ENCODE data around the gene DRAP1. TPM values are rescaled to one million over a fixed set of nuclear protein-coding genes. Genes with fewer than 3 reads are reported as not detected.

DRAP1 gene, protein sequence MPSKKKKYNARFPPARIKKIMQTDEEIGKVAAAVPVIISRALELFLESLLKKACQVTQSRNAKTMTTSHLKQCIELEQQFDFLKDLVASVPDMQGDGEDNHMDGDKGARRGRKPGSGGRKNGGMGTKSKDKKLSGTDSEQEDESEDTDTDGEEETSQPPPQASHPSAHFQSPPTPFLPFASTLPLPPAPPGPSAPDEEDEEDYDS
- 313 and 580 TPM in 2 replicates for total RNA-seq

DNA sequence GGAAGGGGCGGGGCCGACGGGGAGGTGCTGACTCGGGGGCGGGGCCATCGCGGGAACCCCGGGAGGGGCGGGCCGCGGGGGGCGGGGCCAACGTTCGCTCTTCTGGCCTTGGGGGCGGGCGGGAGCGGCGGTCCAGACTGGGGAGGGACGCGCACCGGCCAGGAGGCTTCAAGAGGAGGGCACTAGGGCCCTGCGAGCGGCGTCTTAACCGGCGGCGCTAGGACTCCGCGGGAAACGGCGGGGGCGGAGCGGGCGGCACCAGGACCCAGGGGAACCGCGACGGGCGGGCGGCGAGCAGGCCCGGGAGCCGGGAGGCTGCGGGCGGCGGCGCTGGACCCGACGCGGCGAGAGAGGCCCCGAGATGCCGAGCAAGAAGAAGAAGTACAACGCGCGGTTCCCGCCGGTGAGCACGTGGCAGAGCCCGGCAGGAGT, at the start of gene DRAP1:
Gene DRAP1 (plus strand): TSS at position 286 of the 432 bp plus-strand sequence. CDS start 76 bp downstream, at position 362.

DNA sequence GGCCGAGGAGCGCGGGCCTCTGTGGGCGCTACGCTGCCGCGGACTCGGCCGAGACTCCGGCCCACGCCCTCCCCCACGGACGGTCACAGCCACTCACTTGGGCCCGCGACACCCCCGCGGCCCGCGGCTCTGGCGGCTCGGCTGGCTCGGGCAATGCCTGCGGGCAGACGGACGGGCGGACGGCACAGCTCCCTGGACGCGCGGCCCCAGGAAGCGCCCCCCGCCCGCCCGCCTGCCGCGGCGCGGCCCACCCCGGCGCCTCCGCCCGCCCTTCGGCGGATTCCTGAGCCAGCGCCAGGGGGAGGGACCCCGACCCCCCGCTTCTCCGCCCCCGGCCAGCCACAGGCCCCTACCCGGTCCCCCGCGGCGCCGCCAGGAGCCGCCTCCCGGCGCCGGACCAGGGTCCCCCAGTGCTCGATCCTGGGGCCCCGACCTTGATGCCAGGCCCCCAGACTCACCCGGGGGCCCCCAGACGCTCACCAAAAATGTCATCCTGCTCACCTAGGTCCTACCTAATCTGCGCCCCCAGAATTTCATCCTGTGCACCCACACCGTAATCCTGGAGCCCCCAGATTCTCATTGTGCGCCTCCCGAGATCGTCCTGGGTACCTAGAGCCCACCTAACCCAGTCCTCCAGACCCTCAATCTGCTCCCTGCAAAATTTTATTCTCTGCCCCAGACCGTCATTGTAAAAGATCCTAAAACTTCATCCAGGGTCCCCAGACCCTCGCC, 46.5 kb upstream of the DRAP1 start, which contains the start of gene EFEMP2:
Gene EFEMP2 (minus strand): TSS at position 215 of the 732 bp plus-strand sequence. CDS start 446 bp downstream, outside the sequence.

DNA sequence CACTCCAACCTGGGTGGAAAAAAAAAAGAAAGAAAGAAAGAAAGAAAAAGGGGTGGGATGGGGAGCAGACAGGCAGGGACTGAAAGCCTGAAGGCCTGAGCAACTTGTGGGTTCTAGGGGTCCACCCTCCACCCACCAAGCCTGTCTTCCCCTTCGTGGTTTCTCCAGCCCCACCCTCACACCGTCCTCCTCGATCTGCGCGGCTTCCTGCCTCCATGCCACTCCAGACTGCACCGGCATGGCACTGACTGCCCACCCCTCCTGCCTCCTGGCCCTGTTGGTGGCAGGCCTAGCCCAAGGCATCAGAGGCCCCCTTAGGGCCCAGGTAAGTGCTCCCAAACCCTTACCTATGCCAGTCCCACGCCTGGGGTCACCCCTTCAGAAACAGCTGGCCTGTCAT, 39.6 kb upstream of the DRAP1 start, which contains the start of gene CTSW:
Gene CTSW (plus strand): TSS at position 221 of the 400 bp plus-strand sequence. CDS start 18 bp downstream, at position 239.

DNA sequence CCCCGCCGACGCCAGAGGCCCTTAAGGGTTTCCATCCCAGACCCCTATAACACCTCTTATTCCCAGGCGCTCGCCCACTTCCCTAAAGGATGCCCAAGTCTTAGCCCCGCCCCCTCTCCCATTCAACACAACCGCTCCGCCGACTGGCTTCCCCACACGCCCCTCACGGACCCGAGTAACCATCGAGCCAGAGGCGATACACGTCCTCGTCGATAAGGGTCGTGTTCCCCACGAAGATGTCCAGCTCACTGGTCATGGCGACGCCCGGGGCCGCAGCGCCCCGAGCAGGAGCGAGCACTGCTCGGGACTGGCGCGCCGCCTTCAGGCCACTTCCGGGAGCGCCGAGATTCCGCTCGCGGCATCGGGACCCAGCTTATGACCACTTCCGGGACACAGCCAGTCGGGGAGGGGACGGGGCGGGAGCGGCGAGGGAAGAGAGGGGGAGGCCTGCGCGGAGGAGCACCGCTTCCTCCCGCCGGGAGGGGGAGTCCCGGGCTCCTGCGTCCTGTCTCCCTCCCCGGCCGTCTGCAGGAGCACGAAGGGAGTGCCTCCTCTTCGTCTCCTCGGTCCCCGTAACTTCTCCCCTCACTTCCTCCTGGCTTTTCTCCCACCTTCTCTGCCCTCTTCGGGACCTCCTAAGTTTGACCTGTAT, 30.9 kb upstream of the DRAP1 start, which contains the start of gene FIBP:
Gene FIBP (minus strand): TSS at position 309 of the 652 bp plus-strand sequence. CDS start 53 bp downstream, at position 256.

DNA sequence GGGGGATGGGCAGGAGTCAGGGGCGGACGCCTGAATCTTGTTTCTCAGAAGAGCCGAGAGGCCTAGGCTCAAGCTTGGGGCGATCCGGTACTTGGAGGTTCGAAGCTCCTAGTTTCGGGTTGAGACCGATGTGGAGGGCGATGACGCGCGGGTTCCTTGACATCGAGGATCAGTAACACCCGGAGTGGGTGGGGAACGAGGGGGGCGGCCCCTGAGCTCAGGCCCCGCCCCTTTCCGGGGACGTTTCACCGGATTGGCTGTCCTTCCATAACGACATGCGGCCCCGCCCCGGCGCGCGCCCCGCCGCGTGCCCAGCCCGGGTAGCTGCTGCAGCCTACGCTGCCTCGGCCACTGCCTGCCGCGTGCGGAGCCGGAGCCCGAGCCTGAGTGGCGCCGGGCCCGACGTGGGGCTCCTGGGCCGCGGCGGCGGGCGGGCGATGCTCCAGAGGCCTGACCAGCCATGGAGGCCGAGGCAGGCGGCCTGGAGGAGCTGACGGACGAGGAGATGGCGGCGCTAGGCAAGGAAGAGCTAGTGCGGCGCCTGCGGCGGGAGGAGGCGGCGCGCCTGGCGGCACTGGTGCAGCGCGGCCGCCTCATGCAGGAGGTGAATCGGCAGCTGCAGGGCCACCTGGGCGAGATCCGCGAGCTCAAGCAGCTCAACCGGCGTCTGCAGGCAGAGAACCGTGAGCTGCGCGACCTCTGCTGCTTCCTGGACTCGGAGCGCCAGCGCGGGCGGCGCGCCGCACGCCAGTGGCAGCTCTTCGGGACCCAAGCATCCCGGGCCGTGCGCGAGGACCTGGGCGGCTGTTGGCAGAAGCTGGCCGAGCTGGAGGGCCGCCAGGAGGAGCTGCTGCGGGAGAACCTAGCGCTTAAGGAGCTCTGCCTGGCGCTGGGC, 28.7 kb upstream of the DRAP1 start, which contains the start of gene CCDC85B:
Gene CCDC85B (plus strand): TSS at position 350 of the 895 bp plus-strand sequence. CDS start 111 bp downstream, at position 461.

DNA sequence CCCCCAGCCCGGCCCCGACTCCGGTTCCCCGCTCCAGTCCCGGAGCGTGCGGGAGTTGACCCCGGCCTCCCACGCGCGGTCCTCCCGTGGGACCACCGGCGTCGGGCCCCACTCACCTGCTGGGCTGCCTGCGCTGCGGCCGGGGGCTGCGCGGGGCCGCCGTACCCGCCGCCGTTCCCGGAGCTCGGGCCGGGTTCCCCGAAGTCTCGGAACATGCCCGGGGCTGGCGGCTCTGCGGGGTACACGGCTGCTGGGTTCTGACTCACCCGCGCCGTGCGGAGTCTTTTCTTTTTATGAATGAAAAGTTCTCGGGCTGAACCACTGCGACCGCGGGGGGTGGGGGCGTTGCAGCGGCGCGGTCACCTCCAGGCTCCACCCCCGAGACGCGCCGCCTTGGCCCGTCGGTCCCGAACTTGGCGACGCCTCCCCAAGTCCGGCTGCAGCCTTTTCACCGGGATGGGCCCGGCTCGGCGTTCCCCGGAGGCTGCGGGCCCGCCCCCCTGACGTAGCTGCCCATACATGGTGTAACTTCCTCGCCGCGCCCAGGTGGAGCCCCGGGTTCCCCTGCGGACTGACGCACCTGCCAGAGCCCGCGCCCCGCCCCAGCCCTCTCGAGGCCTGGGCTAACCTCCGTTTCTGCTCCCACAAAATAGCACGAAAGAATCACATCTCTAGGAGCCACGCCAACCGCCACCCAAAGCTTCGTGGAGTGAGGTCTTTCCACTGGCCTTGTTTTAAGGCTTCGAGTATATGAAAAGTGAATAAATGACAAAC, 18.9 kb upstream of the DRAP1 start, which contains the start of gene FOSL1:
Gene FOSL1 (minus strand): TSS at position 264 of the 774 bp plus-strand sequence. CDS start 49 bp downstream, at position 215.

DNA sequence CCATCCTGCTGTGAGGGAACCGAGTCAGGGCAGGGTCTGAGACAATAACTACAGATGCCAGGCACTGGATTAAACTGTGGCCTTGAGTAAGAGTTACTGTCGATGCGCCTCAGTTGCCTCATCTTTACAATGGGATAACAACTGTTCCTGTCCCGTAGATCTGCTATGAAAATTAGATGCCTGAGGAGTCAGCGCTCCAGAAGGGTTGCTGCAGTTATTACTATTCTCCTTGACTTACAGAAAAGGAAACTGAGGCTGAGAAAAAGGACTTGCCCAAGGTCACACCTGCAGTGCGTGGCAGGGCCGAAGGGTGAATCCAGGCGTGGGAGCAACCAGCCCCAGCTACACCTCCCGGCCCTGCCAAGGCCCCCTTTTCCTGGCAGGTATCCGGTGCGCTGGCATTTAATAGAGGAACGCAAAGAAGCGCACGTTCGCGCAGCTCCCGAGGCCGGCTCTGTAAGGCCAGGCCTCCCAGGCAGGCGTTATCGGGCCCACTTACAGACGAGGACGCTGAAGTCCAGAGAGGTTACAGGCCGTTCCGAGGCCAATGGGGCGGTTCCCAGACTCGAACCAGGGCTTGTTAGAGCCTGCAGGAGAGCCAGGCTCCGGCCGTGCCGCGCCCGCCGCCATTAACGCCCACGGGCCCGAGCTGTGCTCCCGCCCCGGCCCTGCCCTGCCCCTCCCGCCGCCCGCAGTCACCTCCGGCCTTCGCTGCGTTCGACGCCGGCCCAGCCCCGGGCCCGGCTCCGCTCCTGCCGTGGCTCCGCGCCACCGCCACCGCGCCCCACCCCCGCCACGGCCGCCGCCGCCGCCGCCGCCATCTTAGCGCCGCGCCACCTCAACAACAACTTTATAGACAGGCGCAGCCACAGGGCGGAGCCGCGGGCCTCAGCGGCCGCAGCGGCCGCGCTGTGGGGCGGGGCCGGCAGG, 750 bp upstream of the DRAP1 start, which contains the start of gene C11orf68:
Gene C11orf68 (minus strand): TSS at position 852 of the 930 bp plus-strand sequence. CDS start 31 bp downstream, at position 821.

DNA sequence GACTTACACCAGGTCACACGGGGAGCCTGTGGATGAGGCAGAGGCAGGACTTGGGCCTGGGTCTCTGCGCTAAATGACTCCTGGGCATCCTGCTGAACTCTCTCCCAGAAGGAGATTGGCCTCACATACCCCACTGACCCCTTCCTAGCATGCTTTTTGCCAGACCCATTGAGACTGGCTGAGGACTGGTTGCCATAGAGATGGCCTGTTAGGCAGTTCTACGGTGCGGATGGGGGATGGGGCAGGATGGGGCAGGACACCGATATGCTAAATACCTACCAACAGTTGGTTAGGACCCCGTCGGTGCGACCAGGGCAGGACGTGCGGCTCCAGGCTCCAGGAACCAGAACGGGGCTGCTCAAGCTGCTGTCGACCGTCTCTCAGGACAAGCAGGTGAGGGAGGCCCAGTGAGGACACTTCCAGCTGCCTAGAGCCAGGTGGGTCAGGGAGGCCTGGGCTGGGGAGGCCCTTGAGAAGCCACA, 26.2 kb downstream of the DRAP1 start, which contains the start of gene TSGA10IP:
Gene TSGA10IP (plus strand): TSS at position 51 of the 482 bp plus-strand sequence. CDS start 196 bp downstream, at position 247.

DNA sequence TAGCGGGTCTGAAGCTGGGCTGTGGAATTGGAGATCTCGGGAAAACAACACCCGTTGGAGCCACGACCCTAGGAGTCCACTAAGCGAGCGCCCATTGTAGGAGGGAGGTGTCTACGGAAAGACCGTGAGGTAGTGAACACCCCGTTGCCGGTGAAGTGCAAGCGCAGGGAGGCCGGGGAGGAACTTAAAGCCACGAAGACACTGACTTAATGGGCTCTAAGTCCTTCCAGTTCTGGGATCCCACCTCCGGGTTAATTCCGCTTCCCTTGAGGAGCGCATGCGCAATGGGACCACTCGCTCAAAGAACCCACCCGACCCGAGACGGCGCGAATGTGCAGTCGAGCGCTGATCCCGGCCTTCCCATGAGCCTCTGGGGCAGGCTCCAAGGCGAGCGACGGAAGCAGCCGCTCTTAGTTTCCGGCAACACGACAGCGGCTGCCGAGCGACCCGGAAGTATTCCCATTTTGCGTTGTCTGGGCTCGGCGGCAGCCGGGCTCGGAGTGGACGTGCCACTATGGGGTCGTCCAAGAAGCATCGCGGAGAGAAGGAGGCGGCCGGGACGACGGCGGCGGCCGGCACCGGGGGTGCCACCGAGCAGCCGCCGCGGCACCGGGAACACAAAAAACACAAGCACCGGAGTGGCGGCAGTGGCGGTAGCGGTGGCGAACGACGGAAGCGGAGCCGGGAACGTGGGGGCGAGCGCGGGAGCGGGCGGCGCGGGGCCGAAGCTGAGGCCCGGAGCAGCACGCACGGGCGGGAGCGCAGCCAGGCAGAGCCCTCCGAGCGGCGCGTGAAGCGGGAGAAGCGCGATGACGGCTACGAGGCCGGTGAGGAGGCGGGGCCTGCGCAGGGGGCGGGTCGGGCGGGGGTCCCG, 42.3 kb downstream of the DRAP1 start, which contains the start of gene SART1:
Gene SART1 (plus strand): TSS at position 468 of the 874 bp plus-strand sequence. CDS start 47 bp downstream, at position 515.

Other genes starting within 250 kb of the DRAP1 start
- gene KAT5, start 207.2 kb upstream of the DRAP1 start, total RNA-seq, result 44.0 and 51.5 TPM in 2 replicates
- 55.6 and 59.7 TPM in 2 replicates for gene RNASEH2C, start 198.6 kb upstream of the DRAP1 start, total RNA-seq
- 6.5 and 8.0 TPM in 2 replicates for gene AP5B1, start 138.4 kb upstream of the DRAP1 start, total RNA-seq
- not detected in 2 replicates for gene OVOL1, start 132.4 kb upstream of the DRAP1 start, total RNA-seq
- gene SNX32, start 85.5 kb upstream of the DRAP1 start, total RNA-seq, result 0.44 and 0.75 TPM in 2 replicates
- gene CFL1, start 61.2 kb upstream of the DRAP1 start, total RNA-seq, result 904 and 1,254 TPM in 2 replicates
- gene MUS81, start 59.0 kb upstream of the DRAP1 start, total RNA-seq, result 61.0 and 61.1 TPM in 2 replicates
- gene EFEMP2, start 46.6 kb upstream of the DRAP1 start, total RNA-seq, result 37.7 and 62.2 TPM in 2 replicates
- gene CTSW, start 39.6 kb upstream of the DRAP1 start, total RNA-seq, result 0.12 TPM in 1 of 2 replicates, not detected in the other
- gene FIBP, start 31.0 kb upstream of the DRAP1 start, total RNA-seq, result 185 and 189 TPM in 2 replicates
- 93.9 and 99.7 TPM in 2 replicates for gene CCDC85B, start 28.8 kb upstream of the DRAP1 start, total RNA-seq
- gene FOSL1, start 19.0 kb upstream of the DRAP1 start, total RNA-seq, result 21.4 and 63.9 TPM in 2 replicates
- gene C11orf68, start 364 bp upstream of the DRAP1 start, total RNA-seq, result 28.2 and 37.5 TPM in 2 replicates
- 0.11 and 0.37 TPM in 2 replicates for gene TSGA10IP, start 26.1 kb downstream of the DRAP1 start, total RNA-seq
- gene SART1, start 42.3 kb downstream of the DRAP1 start, total RNA-seq, result 66.6 and 68.2 TPM in 2 replicates
- gene EIF1AD, start 82.7 kb downstream of the DRAP1 start, total RNA-seq, result 31.2 and 42.6 TPM in 2 replicates
- 19.3 and 20.2 TPM in 2 replicates for gene BANF1, start 83.1 kb downstream of the DRAP1 start, total RNA-seq
- gene CST6, start 92.6 kb downstream of the DRAP1 start, total RNA-seq, result not detected in 2 replicates
- under 0.01 TPM in 1 of 2 replicates, not detected in the other for gene CATSPER1, start 107.1 kb downstream of the DRAP1 start, total RNA-seq
- gene GAL3ST3, start 129.7 kb downstream of the DRAP1 start, total RNA-seq, result 0.12 TPM in 1 of 2 replicates, not detected in the other
- gene SF3B2, start 132.9 kb downstream of the DRAP1 start, total RNA-seq, result 157 and 183 TPM in 2 replicates
- 25.8 and 34.7 TPM in 2 replicates for gene PACS1, start 150.8 kb downstream of the DRAP1 start, total RNA-seq

Data from uterine smooth muscle cell (primary cell).